ENCODE measurements around the gene STN1. TPM values are rescaled to one million over a fixed set of nuclear protein-coding genes. Genes with fewer than 3 reads are reported as not detected.

The STN1 gene
- total RNA-seq, 1 experiment from 2014 or later: 28.9 TPM

GRCh38 chr10:103859161-103860086, 58.6 kb downstream of the STN1 start:
- no peak overlapping the region for H3K4me3 ChIP-seq (ENCODE audit: low read depth in 2 of 2, low read length in 2 of 2)
- DNase-seq (ENCODE audit: low read depth, low spot score): peak; percentile 57
- H3K27me3 ChIP-seq (ENCODE audit: control insufficient read depth, insufficient read depth, low read length): no peaks in the 10 kb centered on the region
- BruUV-seq (replicated peaks): no TSS peak
- POLR2A ChIA-PET: no interaction called here
- no peaks in the 10 kb centered on the region for H3K36me3 ChIP-seq (ENCODE audit: control insufficient read depth, insufficient read depth, low read length)
- no peaks in the 10 kb centered on the region for H3K9me3 ChIP-seq (ENCODE audit: control insufficient read depth, insufficient read depth, low read depth, low read length)
- TF ChIP-seq CTCF (IDR thresholded peaks at IDR 0.05) (peak; percentile 90), REST (IDR thresholded peaks at IDR 0.05; ENCODE audit: insufficient read depth in 1 of 2, low read depth in 2 of 2, low read length in 1 of 2) (no peak)
- CTCF ChIA-PET: no interaction called here
- ATAC-seq: peak; percentile 78
- intact Hi-C loops (cut with micrococcal nuclease; ENCODE audit: unreplicated experiment): loop anchor here (1.0 to 10.0 kb wide), 2 partner anchors 95 to 146 kb away; no protein-coding TSS in a partner anchor
- in situ Hi-C loops (cut with HindIII; ENCODE audit: low pct_unique_long_range_greater_than_20kb, low sequenced_read_pairs): no loop called here
- peaks cover 2% of the 10 kb centered on the region for H3K4me1 ChIP-seq (ENCODE audit: control insufficient read depth, insufficient read depth, low read length)
- no peak overlapping the region for H3K27ac ChIP-seq (ENCODE audit: low read length)

GRCh38 chr10:103858360-103858759, 59.6 kb downstream of the STN1 start:
- CTCF ChIA-PET: interaction anchor here (0.6 kb wide), 1 partner anchor 144 kb away, joined by 3 read pairs; no protein-coding TSS in a partner anchor
- in situ Hi-C loops (cut with HindIII; ENCODE audit: low pct_unique_long_range_greater_than_20kb, low sequenced_read_pairs): no loop called here
- BruUV-seq (replicated peaks): no TSS peak

More at GRCh38 chr10:103858360-103858759, 59.6 kb downstream of the STN1 start:
- Histone ChIP-seq H3K36me3 (ENCODE audit: control insufficient read depth, insufficient read depth, low read length) (no peaks in the 10 kb centered on the region), H3K4me1 (ENCODE audit: control insufficient read depth, insufficient read depth, low read length) (peaks cover 12% of the 10 kb centered on the region), H3K27me3 (ENCODE audit: control insufficient read depth, insufficient read depth, low read length) (no peaks in the 10 kb centered on the region), H3K4me3 (ENCODE audit: low read depth in 2 of 2, low read length in 2 of 2) (no peak overlapping the region), H3K27ac (ENCODE audit: low read length) (no peak overlapping the region), H3K9me3 (ENCODE audit: control insufficient read depth, insufficient read depth, low read depth, low read length) (no peaks in the 10 kb centered on the region)
- intact Hi-C loops (cut with micrococcal nuclease; ENCODE audit: unreplicated experiment): loop anchor here (10.0 kb wide), 1 partner anchor 94 kb away; no protein-coding TSS in a partner anchor
- no peak for DNase-seq (ENCODE audit: low read depth, low spot score)
- POLR2A ChIA-PET: no interaction called here
- no peak for ATAC-seq
- no peak for TF ChIP-seq TCF7L2 (IDR thresholded peaks at IDR 0.05; ENCODE audit: low read depth, low read length)
- no peak for TF ChIP-seq POLR2AphosphoS5 (IDR thresholded peaks at IDR 0.05; ENCODE audit: low read depth, low read length)
- TF ChIP-seq REST (IDR thresholded peaks at IDR 0.05; ENCODE audit: insufficient read depth in 1 of 2, low read depth in 2 of 2, low read length in 1 of 2): no peak
- no peak for TF ChIP-seq SIN3A (IDR thresholded peaks at IDR 0.05; ENCODE audit: borderline replicate concordance, insufficient read depth, low read depth, low read length)
- no peak for TF ChIP-seq CTCF (IDR thresholded peaks at IDR 0.05)
